Stomach (tissue), 9 donors: ENCODE results near the gene DHX58. TPM values are rescaled to one million over a fixed set of nuclear protein-coding genes. Genes with fewer than 3 reads are reported as not detected.

Experiments
- DNase-seq, 2 donors: peaks; one replicate each; pipeline versions ENCODE4 v3.0.0 to v3.0.0-alpha.2; 2013 to 2019
- H3K27ac ChIP-seq, 5 donors: fragments of 200-600 bp in 4 of 5; sonication (generic) in 4 of 5; one replicate each; pipeline ENCODE4 v1.5.1; 2013 to 2019; ENCODE audit warnings: mild to moderate bottlenecking in 1 of 5, moderate library complexity in 1 of 5
- H3K27me3 ChIP-seq, 3 donors: fragments of 200-600 bp; sonication (generic); one replicate each; pipeline ENCODE4 v1.5.1; 2017 to 2019; ENCODE audit warnings: mixed run types in 1 of 3
- H3K36me3 ChIP-seq, 4 donors: fragments of 200-600 bp; sonication (generic); 1 replicate in 3 of 4; 2 replicates in 1 of 4; pipeline ENCODE4 v1.5.1; 2016 to 2019
- H3K4me1 ChIP-seq, 4 donors: fragments of 200-600 bp; sonication (generic); one replicate each; pipeline ENCODE4 v1.5.1; 2016 to 2019
- H3K4me3 ChIP-seq, 4 donors: fragments of 200-600 bp; sonication (generic) in 3 of 4; one replicate each; pipeline ENCODE4 v1.5.1; 2016 to 2019; ENCODE audit warnings: mild to moderate bottlenecking in 1 of 4
- H3K9me3 ChIP-seq, 4 donors: fragments of 200-600 bp; sonication (generic); one replicate each; pipeline ENCODE4 v1.5.1; 2016 to 2019
- CTCF ChIP-seq, 7 experiments: fragments of 450-650 bp in 4 of 7; fragments of 200-600 bp in 3 of 7; sonication (generic) in 3 of 7; IDR thresholded peaks; one replicate each; pipeline ENCODE4 v1.5.1; 2016 to 2019; ENCODE audit warnings: antibody characterized with exemption in 7 of 7, control low read depth in 2 of 7, mild to moderate bottlenecking in 1 of 7
- EP300 ChIP-seq: sonication (generic); formaldehyde crosslinking; IDR thresholded peaks from one replicate; pipeline ENCODE4 v1.6.1; 2017; ENCODE audit warnings: antibody characterized with exemption
- POLR2A ChIP-seq, 4 donors: fragments of 450-650 bp; IDR thresholded peaks; one replicate each; pipeline ENCODE4 v1.6.1; 2016; ENCODE audit warnings: antibody characterized with exemption in 4 of 4, control low read depth in 2 of 4, mild to moderate bottlenecking in 1 of 4, moderate library complexity in 1 of 4
- POLR2AphosphoS5 ChIP-seq, 3 donors: sonication (generic); formaldehyde crosslinking; IDR thresholded peaks; one replicate each; pipeline ENCODE4 v1.6.1; 2016; ENCODE audit warnings: antibody characterized with exemption in 3 of 3
- WGBS, 5 donors: extraction: QIAGEN DNeasy Blood & Tissue Kit in 3 of 5; methylation state at CpG; one replicate each; pipeline versions ENCODE4 v1.1.5 to v1.1.7; 2013 to 2018; 5-methylcytosine and 5-hydroxymethylcytosine counted together
- intact Hi-C: fragments of 100-400 bp; cut with DNase I; formaldehyde crosslinking; loops from one replicate; pipeline ENCODE4 v1.15.1; 2023; ENCODE audit warnings: low total_unique reads
- polyA plus RNA-seq, 3 donors: library from polyadenylated mRNA; stranded (reverse); fragments of 200-250 nt; gene quantifications; one replicate each; pipeline ENCODE4 v1.2.3, GENCODE V29; 2013
- total RNA-seq, 5 donors: library from RNA; depleted of rRNA; stranded (reverse); fragments of >200 nt; gene quantifications; one replicate each; pipeline versions ENCODE4 v1.1.0 to v1.2.3, GENCODE V29; 2014 to 2016
- donor health status: healthy with polysubstance abuse.
- donor health status: Bipolar disorder and iron deficiency.
- donor health status: healthy.

Gene DHX58
- total and polyA plus RNA-seq, 8 donors = 3.2 to 23.4 (median 12.9) TPM

GRCh38 chr17:42055027-42055426 is 57.5 kb downstream of the DHX58 start:
- intact Hi-C loops = no loop called here
- Histone ChIP-seq H3K27ac (no peak overlapping the region), H3K4me1 (peaks cover 8 to 10% (median 9%) of the 10 kb centered on the region in 4 donors), H3K4me3 (no peak overlapping the region), H3K36me3 (no peaks in the 10 kb centered on the region), H3K27me3 (peaks cover 0 to 53% (median 17%) of the 10 kb centered on the region in 3 donors), H3K9me3 (no peaks in the 10 kb centered on the region)
- no peak for TF ChIP-seq POLR2A (IDR thresholded peaks at IDR 0.05)
- no peak for TF ChIP-seq CTCF (IDR thresholded peaks at IDR 0.05)
- TF ChIP-seq POLR2AphosphoS5 (IDR thresholded peaks at IDR 0.05) = no peak
- TF ChIP-seq EP300 = no peak
- 25 to 37% (median 30%) methylated on average over 3 of the region's 3 CpGs for WGBS, 5 donors
- no peak for DNase-seq

- Histone ChIP-seq H3K4me1 (peaks cover 10 to 13% (median 12%) of the 10 kb centered on the region in 4 donors), H3K36me3 (no peaks in the 10 kb centered on the region), H3K4me3 (no peak overlapping the region), H3K27me3 (peaks cover 0 to 50% (median 17%) of the 10 kb centered on the region in 3 donors), H3K27ac (no peak overlapping the region), H3K9me3 (no peaks in the 10 kb centered on the region)
- intact Hi-C loops = no loop called here
- no peak for DNase-seq
- no peak for TF ChIP-seq POLR2A (IDR thresholded peaks at IDR 0.05)
- TF ChIP-seq CTCF (IDR thresholded peaks at IDR 0.05) = no peak
- TF ChIP-seq EP300 = no peak
- TF ChIP-seq POLR2AphosphoS5 (IDR thresholded peaks at IDR 0.05) = no peak
- 21 to 35% (median 22%) methylated on average over 9 to 12 of the region's 12 CpGs for WGBS, 5 donors
Observed at GRCh38 chr17:42053731-42054500, 58.6 kb downstream of the DHX58 start.

- Histone ChIP-seq H3K4me3 (no peak overlapping the region), H3K27me3 (peaks cover 0 to 41% (median 17%) of the 10 kb centered on the region in 3 donors), H3K36me3 (no peaks in the 10 kb centered on the region), H3K4me1 (peaks cover 10 to 13% (median 12%) of the 10 kb centered on the region in 4 donors), H3K9me3 (no peaks in the 10 kb centered on the region), H3K27ac (no peak overlapping the region)
- DNase-seq = no peak
- WGBS, 5 donors = 55 to 64% (median 60%) methylated on average over 6 of the region's 6 CpGs
- TF ChIP-seq CTCF (IDR thresholded peaks at IDR 0.05) = no peak
- no peak for TF ChIP-seq EP300
- no peak for TF ChIP-seq POLR2AphosphoS5 (IDR thresholded peaks at IDR 0.05)
- no peak for TF ChIP-seq POLR2A (IDR thresholded peaks at IDR 0.05)
- intact Hi-C loops = no loop called here
Observed at GRCh38 chr17:42052346-42052877, 60.1 kb downstream of the DHX58 start.

GRCh38 chr17:42051645-42052044 is 60.9 kb downstream of the DHX58 start:
- WGBS, 5 donors = 87 to 98% (median 91%) methylated on average over 7 of the region's 7 CpGs
- Histone ChIP-seq H3K27me3 (peaks cover 0 to 41% (median 17%) of the 10 kb centered on the region in 3 donors), H3K27ac (no peak overlapping the region), H3K36me3 (no peaks in the 10 kb centered on the region), H3K9me3 (no peaks in the 10 kb centered on the region), H3K4me3 (no peak overlapping the region), H3K4me1 (peaks cover 10 to 13% (median 12%) of the 10 kb centered on the region in 4 donors)
- DNase-seq = no peak
- intact Hi-C loops = no loop called here
- TF ChIP-seq POLR2AphosphoS5 (IDR thresholded peaks at IDR 0.05) = no peak
- no peak for TF ChIP-seq CTCF (IDR thresholded peaks at IDR 0.05)

Other genes with a start within 250 kb of the DHX58 start
- gene KLHL11, start 247.3 kb downstream of the DHX58 start, total RNA-seq = 10 to 100 TPM in 3 of 5 donors, 1 to 10 TPM in 2; 1.8 to 26.4 (median 11.2) TPM
- under 1 TPM; 0.43 to 0.87 (median 0.61) TPM for gene KLHL11, start 247.3 kb downstream of the DHX58 start, polyA plus RNA-seq
- gene ACLY, start 193.8 kb downstream of the DHX58 start, total RNA-seq = 100 to 1,000 TPM in 1 of 5 donors, 10 to 100 TPM in 4; 29.8 to 121 (median 48.7) TPM
- 10 to 100 TPM; 19.8 to 23.8 (median 23.5) TPM for gene ACLY, start 193.8 kb downstream of the DHX58 start, polyA plus RNA-seq
- 1 to 10 TPM in 1 of 5 donors, not detected in 4; 1.3 TPM for gene ODAD4, start 182.1 kb downstream of the DHX58 start, total RNA-seq
- gene ODAD4, start 182.1 kb downstream of the DHX58 start, polyA plus RNA-seq = 1 to 10 TPM in 1 of 3 donors, under 1 TPM in 2; 0.78 to 2.1 (median 0.81) TPM
- gene CNP, start 145.9 kb downstream of the DHX58 start, total RNA-seq = 10 to 100 TPM; 21.0 to 47.2 (median 30.7) TPM
- 10 to 100 TPM; 27.3 to 29.1 (median 29.0) TPM for gene CNP, start 145.9 kb downstream of the DHX58 start, polyA plus RNA-seq
- 100 to 1,000 TPM in 1 of 5 donors, 10 to 100 TPM in 4; 12.3 to 161 (median 61.6) TPM for gene DNAJC7, start 95.3 kb downstream of the DHX58 start, total RNA-seq
- gene DNAJC7, start 95.3 kb downstream of the DHX58 start, polyA plus RNA-seq = 10 to 100 TPM; 66.7 to 93.3 (median 74.5) TPM
- gene NKIRAS2, start 92.6 kb downstream of the DHX58 start, total RNA-seq = 10 to 100 TPM in 4 of 5 donors, 1 to 10 TPM in 1; 7.5 to 27.4 (median 19.6) TPM
- gene NKIRAS2, start 92.6 kb downstream of the DHX58 start, polyA plus RNA-seq = 10 to 100 TPM; 16.8 to 28.5 (median 27.6) TPM
- 1 to 10 TPM in 3 of 5 donors, not detected in 2; 1.8 to 5.2 (median 2.5) TPM for gene C17orf113, start 62.1 kb downstream of the DHX58 start, total RNA-seq
- under 1 TPM; 0.31 to 0.92 (median 0.68) TPM for gene C17orf113, start 62.1 kb downstream of the DHX58 start, polyA plus RNA-seq
- under 1 TPM in 1 of 5 donors, not detected in 4; 0.87 TPM for gene ZNF385C, start 14.2 kb downstream of the DHX58 start, total RNA-seq
- 1 to 10 TPM in 1 of 3 donors, under 1 TPM in 2; 0.31 to 1.4 (median 0.53) TPM for gene ZNF385C, start 14.2 kb downstream of the DHX58 start, polyA plus RNA-seq
- gene KAT2A, start 8.7 kb upstream of the DHX58 start, total RNA-seq = 100 to 1,000 TPM in 1 of 5 donors, 10 to 100 TPM in 4; 10.1 to 114 (median 74.7) TPM
- gene KAT2A, start 8.7 kb upstream of the DHX58 start, polyA plus RNA-seq = 10 to 100 TPM; 25.0 to 90.2 (median 29.3) TPM
- not detected for gene HSPB9, start 10.1 kb upstream of the DHX58 start, total RNA-seq
- under 1 TPM; 0.25 to 0.61 (median 0.35) TPM for gene HSPB9, start 10.1 kb upstream of the DHX58 start, polyA plus RNA-seq
- 100 to 1,000 TPM in 1 of 5 donors, 10 to 100 TPM in 4; 26.8 to 105 (median 69.2) TPM for gene RAB5C, start 42.3 kb upstream of the DHX58 start, total RNA-seq
- 100 to 1,000 TPM in 2 of 3 donors, 10 to 100 TPM in 1; 67.0 to 225 (median 170) TPM for gene RAB5C, start 42.3 kb upstream of the DHX58 start, polyA plus RNA-seq
- not detected for gene KCNH4, start 68.4 kb upstream of the DHX58 start, total RNA-seq
- not detected for gene KCNH4, start 68.4 kb upstream of the DHX58 start, polyA plus RNA-seq
- gene HCRT, start 72.7 kb upstream of the DHX58 start, total RNA-seq = not detected
- not detected for gene HCRT, start 72.7 kb upstream of the DHX58 start, polyA plus RNA-seq
- gene GHDC, start 81.8 kb upstream of the DHX58 start, total RNA-seq = 10 to 100 TPM in 3 of 5 donors, 1 to 10 TPM in 1, not detected in 1; 7.1 to 43.2 (median 13.5) TPM
- gene GHDC, start 81.8 kb upstream of the DHX58 start, polyA plus RNA-seq = 10 to 100 TPM; 11.3 to 14.5 (median 13.9) TPM
- gene STAT5B, start 163.7 kb upstream of the DHX58 start, total RNA-seq = 10 to 100 TPM; 51.4 to 86.2 (median 62.4) TPM
- gene STAT5B, start 163.7 kb upstream of the DHX58 start, polyA plus RNA-seq = 10 to 100 TPM; 18.9 to 24.1 (median 19.8) TPM
- gene STAT5A, start 175.8 kb upstream of the DHX58 start, total RNA-seq = 10 to 100 TPM; 16.2 to 81.7 (median 20.6) TPM
- 10 to 100 TPM in 2 of 3 donors, 1 to 10 TPM in 1; 9.6 to 10.5 (median 10.5) TPM for gene STAT5A, start 175.8 kb upstream of the DHX58 start, polyA plus RNA-seq